HG03280 (cell line): ENCODE measurements around the gene CPSF3.
"Not testable (repeated sequence)": the region's sequence is repeated elsewhere in the genome, so short reads cannot be mapped to it uniquely, and the experiment has no call there.

Source experiments
- ATAC-seq: cut with Tn5 transposase; IDR thresholded peaks from one replicate; pipeline ENCODE4 v1.9.1; 2021; ENCODE audit warnings: mild to moderate bottlenecking, moderate library complexity; ENCODE audit not compliant: unreplicated experiment

Gene CPSF3

GRCh38 chr2:9392898-9393765 is 30.3 kb upstream of the CPSF3 start:
- ATAC-seq = no peak

GRCh38 chr2:9394816-9395215 is 28.6 kb upstream of the CPSF3 start:
- no peak for ATAC-seq

GRCh38 chr2:9397201-9397600 is 26.3 kb upstream of the CPSF3 start:
- no peak for ATAC-seq

GRCh38 chr2:9398251-9398650 is 25.2 kb upstream of the CPSF3 start:
- not testable (repeated sequence) for ATAC-seq

- no peak for ATAC-seq
These were observed 24.3 kb upstream of the CPSF3 start for GRCh38 chr2:9398881-9399780.

- ATAC-seq = no peak
These were observed 23.0 kb upstream of the CPSF3 start for GRCh38 chr2:9400268-9401058.

GRCh38 chr2:9401059-9401547 is 22.4 kb upstream of the CPSF3 start:
- no peak for ATAC-seq

GRCh38 chr2:9401646-9402371 is 21.6 kb upstream of the CPSF3 start:
- no peak for ATAC-seq

GRCh38 chr2:9403924-9404323 is 19.5 kb upstream of the CPSF3 start:
- no peak for ATAC-seq

- no peak for ATAC-seq
These were observed 19.0 kb upstream of the CPSF3 start for GRCh38 chr2:9404451-9404850.

GRCh38 chr2:9405636-9406035 is 17.8 kb upstream of the CPSF3 start:
- ATAC-seq = no peak

GRCh38 chr2:9406529-9407362 is 16.7 kb upstream of the CPSF3 start:
- no peak for ATAC-seq

- ATAC-seq = no peak
These were observed 16.1 kb upstream of the CPSF3 start for GRCh38 chr2:9407363-9407811.

GRCh38 chr2:9408641-9409151 is 14.8 kb upstream of the CPSF3 start:
- no peak for ATAC-seq

- no peak for ATAC-seq
These were observed 13.3 kb upstream of the CPSF3 start for GRCh38 chr2:9410108-9410507.

GRCh38 chr2:9412781-9413180 is 10.7 kb upstream of the CPSF3 start:
- ATAC-seq = no peak

- ATAC-seq = no peak
These were observed 7.8 kb upstream of the CPSF3 start for GRCh38 chr2:9415516-9416169.

GRCh38 chr2:9416267-9416961 is 7.0 kb upstream of the CPSF3 start:
- ATAC-seq = no peak
